ENCODE measurements around the gene ZNF618. TPM values are rescaled to one million over a fixed set of nuclear protein-coding genes. Genes with fewer than 3 reads are reported as not detected.

The ZNF618 gene
- total and polyA plus RNA-seq, 2 experiments from 2014 or later, result 10.2 to 14.0 TPM

- Histone ChIP-seq H3K9me3 (ENCODE audit: low read depth) (peaks cover 3% of the 10 kb centered on the region), H3K27ac (no peak overlapping the region), H3K4me2 (no peak overlapping the region), H3K4me3 (no peak overlapping the region), H4K20me1 (ENCODE audit: insufficient read depth, poor library complexity, severe bottlenecking) (no peaks in the 10 kb centered on the region), H3K36me3 (replicated peaks; ENCODE audit: insufficient read depth, low read depth) (no peaks in the 10 kb centered on the region), H3K9me2 (replicated peaks; ENCODE audit: insufficient read depth) (no peaks in the 10 kb centered on the region), H2AFZ (no peak overlapping the region), H3K4me1 (ENCODE audit: insufficient read depth) (no peaks in the 10 kb centered on the region), H3K27me3 (no peaks in the 10 kb centered on the region), H3K79me2 (peaks cover 95% of the 10 kb centered on the region)
- no peak for DNase-seq (ENCODE audit: low spot score)
- TF ChIP-seq EZH2 (IDR thresholded peaks at IDR 0.05; ENCODE audit: borderline replicate concordance) (no peak), EZH2phosphoT487 (IDR thresholded peaks at IDR 0.05; ENCODE audit: low read depth, severe bottlenecking, unreplicated experiment) (no peak)
- TF ChIP-seq, protein P1, sequence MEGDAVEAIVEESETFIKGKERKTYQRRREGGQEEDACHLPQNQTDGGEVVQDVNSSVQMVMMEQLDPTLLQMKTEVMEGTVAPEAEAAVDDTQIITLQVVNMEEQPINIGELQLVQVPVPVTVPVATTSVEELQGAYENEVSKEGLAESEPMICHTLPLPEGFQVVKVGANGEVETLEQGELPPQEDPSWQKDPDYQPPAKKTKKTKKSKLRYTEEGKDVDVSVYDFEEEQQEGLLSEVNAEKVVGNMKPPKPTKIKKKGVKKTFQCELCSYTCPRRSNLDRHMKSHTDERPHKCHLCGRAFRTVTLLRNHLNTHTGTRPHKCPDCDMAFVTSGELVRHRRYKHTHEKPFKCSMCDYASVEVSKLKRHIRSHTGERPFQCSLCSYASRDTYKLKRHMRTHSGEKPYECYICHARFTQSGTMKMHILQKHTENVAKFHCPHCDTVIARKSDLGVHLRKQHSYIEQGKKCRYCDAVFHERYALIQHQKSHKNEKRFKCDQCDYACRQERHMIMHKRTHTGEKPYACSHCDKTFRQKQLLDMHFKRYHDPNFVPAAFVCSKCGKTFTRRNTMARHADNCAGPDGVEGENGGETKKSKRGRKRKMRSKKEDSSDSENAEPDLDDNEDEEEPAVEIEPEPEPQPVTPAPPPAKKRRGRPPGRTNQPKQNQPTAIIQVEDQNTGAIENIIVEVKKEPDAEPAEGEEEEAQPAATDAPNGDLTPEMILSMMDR (IDR thresholded peaks at IDR 0.05; ENCODE audit: poor library complexity), result no peak
- 100% methylated on average over 1 of the region's 1 CpG for WGBS (ENCODE audit: low lambda C conversion rate, missing lambda C conversion rate)
Observed at GRCh38 chr9:113894166-113894565, 18.1 kb downstream of the ZNF618 start.

GRCh38 chr9:113895526-113895925, 19.4 kb downstream of the ZNF618 start:
- Histone ChIP-seq H3K4me2 (no peak overlapping the region), H3K36me3 (replicated peaks; ENCODE audit: insufficient read depth, low read depth) (no peaks in the 10 kb centered on the region), H3K4me3 (no peak overlapping the region), H3K9me2 (replicated peaks; ENCODE audit: insufficient read depth) (no peaks in the 10 kb centered on the region), H3K9me3 (ENCODE audit: low read depth) (peaks cover 3% of the 10 kb centered on the region), H3K27me3 (no peaks in the 10 kb centered on the region), H3K79me2 (peaks cover 94% of the 10 kb centered on the region), H4K20me1 (ENCODE audit: insufficient read depth, poor library complexity, severe bottlenecking) (no peaks in the 10 kb centered on the region), H3K4me1 (ENCODE audit: insufficient read depth) (no peaks in the 10 kb centered on the region), H2AFZ (no peak overlapping the region), H3K27ac (no peak overlapping the region)
- WGBS (ENCODE audit: low lambda C conversion rate, missing lambda C conversion rate), result 78% methylated on average over 3 of the region's 3 CpGs
- TF ChIP-seq EZH2phosphoT487 (IDR thresholded peaks at IDR 0.05; ENCODE audit: low read depth, severe bottlenecking, unreplicated experiment), result no peak
- no peak for TF ChIP-seq EZH2 (IDR thresholded peaks at IDR 0.05; ENCODE audit: borderline replicate concordance)
- TF ChIP-seq, protein P1 (IDR thresholded peaks at IDR 0.05; ENCODE audit: poor library complexity), result no peak
- DNase-seq (ENCODE audit: low spot score), result no peak

DNA sequence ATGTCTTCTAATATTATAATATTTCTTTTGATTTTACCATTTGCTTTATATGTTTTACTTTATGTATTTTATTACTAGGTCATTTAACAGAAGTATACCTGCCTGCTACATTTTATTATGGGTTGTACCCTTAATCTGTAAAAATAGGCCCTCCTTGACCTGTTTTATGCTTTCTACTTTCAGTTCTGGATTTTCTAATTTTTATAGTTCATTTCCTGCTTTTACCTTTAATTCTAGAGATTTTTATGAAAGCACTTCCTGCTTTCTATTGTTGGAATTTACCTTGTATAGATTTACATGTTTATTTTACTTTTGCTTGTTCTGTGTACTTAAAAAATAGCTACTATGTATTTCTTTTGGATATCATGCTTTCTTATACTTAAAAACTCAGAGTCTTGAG, 20.6 kb downstream of the ZNF618 start:
- no peak for DNase-seq (ENCODE audit: low spot score)
- TF ChIP-seq, protein P1 (IDR thresholded peaks at IDR 0.05; ENCODE audit: poor library complexity), result no peak
- TF ChIP-seq EZH2 (IDR thresholded peaks at IDR 0.05; ENCODE audit: borderline replicate concordance) (no peak), EZH2phosphoT487 (IDR thresholded peaks at IDR 0.05; ENCODE audit: low read depth, severe bottlenecking, unreplicated experiment) (no peak)
- Histone ChIP-seq H3K9me2 (replicated peaks; ENCODE audit: insufficient read depth) (no peaks in the 10 kb centered on the region), H3K9me3 (ENCODE audit: low read depth) (peaks cover 3% of the 10 kb centered on the region), H2AFZ (no peak overlapping the region), H3K4me1 (ENCODE audit: insufficient read depth) (no peaks in the 10 kb centered on the region), H3K27me3 (no peaks in the 10 kb centered on the region), H3K4me2 (no peak overlapping the region), H4K20me1 (ENCODE audit: insufficient read depth, poor library complexity, severe bottlenecking) (no peaks in the 10 kb centered on the region), H3K4me3 (no peak overlapping the region), H3K79me2 (peaks cover 88% of the 10 kb centered on the region), H3K36me3 (replicated peaks; ENCODE audit: insufficient read depth, low read depth) (no peaks in the 10 kb centered on the region), H3K27ac (no peak overlapping the region)

GRCh38 chr9:113898151-113898550, 22.0 kb downstream of the ZNF618 start:
- Histone ChIP-seq H3K9me2 (replicated peaks; ENCODE audit: insufficient read depth) (no peaks in the 10 kb centered on the region), H3K27ac (no peak overlapping the region), H3K4me1 (ENCODE audit: insufficient read depth) (no peaks in the 10 kb centered on the region), H3K79me2 (peaks cover 92% of the 10 kb centered on the region), H3K4me2 (no peak overlapping the region), H3K4me3 (no peak overlapping the region), H3K9me3 (ENCODE audit: low read depth) (peaks cover 3% of the 10 kb centered on the region), H4K20me1 (ENCODE audit: insufficient read depth, poor library complexity, severe bottlenecking) (no peaks in the 10 kb centered on the region), H3K36me3 (replicated peaks; ENCODE audit: insufficient read depth, low read depth) (no peaks in the 10 kb centered on the region), H2AFZ (no peak overlapping the region), H3K27me3 (no peaks in the 10 kb centered on the region)
- WGBS (ENCODE audit: low lambda C conversion rate, missing lambda C conversion rate), result 92% methylated on average over 3 of the region's 3 CpGs
- DNase-seq (ENCODE audit: low spot score), result no peak
- TF ChIP-seq EZH2phosphoT487 (IDR thresholded peaks at IDR 0.05; ENCODE audit: low read depth, severe bottlenecking, unreplicated experiment) (no peak), EZH2 (IDR thresholded peaks at IDR 0.05; ENCODE audit: borderline replicate concordance) (no peak)
- TF ChIP-seq, protein P1 (IDR thresholded peaks at IDR 0.05; ENCODE audit: poor library complexity), result no peak
